GM12872 (cell line): ENCODE measurements around the gene BLTP3A.

Experiments used
- TF ChIP-seq, protein P1 (sequence below): IDR thresholded peaks from 3 replicates; pipeline ENCODE4 v1.5.1; 2011; ENCODE audit warnings: low read depth, mild to moderate bottlenecking, low read length, moderate library complexity; ENCODE audit not compliant: insufficient read depth

Gene BLTP3A, protein sequence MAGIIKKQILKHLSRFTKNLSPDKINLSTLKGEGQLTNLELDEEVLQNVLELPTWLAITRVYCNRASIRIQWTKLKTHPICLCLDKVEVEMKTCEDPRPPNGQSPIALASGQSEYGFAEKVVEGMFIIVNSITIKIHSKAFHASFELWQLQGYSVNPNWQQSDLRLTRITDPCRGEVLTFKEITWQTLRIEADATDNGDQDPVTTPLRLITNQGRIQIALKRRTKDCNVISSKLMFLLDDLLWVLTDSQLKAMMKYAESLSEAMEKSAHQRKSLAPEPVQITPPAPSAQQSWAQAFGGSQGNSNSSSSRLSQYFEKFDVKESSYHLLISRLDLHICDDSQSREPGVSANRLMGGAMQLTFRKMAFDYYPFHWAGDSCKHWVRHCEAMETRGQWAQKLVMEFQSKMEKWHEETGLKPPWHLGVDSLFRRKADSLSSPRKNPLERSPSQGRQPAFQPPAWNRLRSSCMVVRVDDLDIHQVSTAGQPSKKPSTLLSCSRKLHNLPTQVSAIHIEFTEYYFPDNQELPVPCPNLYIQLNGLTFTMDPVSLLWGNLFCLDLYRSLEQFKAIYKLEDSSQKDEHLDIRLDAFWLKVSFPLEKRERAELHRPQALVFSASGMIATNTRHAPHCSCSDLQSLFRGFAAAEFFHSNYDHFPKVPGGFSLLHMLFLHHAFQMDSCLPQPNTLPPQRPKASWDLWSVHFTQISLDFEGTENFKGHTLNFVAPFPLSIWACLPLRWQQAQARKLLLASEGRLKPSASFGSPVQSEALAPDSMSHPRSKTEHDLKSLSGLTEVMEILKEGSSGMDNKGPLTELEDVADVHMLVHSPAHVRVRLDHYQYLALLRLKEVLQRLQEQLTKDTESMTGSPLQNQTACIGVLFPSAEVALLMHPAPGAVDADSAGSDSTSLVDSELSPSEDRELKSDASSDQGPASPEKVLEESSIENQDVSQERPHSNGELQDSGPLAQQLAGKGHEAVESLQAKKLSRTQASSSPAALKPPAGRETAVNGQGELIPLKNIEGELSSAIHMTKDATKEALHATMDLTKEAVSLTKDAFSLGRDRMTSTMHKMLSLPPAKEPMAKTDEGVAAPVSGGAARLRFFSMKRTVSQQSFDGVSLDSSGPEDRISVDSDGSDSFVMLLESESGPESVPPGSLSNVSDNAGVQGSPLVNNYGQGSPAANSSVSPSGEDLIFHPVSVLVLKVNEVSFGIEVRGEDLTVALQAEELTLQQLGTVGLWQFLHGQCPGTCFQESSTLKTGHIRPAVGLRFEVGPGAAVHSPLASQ (N-terminal part only)

DNA sequence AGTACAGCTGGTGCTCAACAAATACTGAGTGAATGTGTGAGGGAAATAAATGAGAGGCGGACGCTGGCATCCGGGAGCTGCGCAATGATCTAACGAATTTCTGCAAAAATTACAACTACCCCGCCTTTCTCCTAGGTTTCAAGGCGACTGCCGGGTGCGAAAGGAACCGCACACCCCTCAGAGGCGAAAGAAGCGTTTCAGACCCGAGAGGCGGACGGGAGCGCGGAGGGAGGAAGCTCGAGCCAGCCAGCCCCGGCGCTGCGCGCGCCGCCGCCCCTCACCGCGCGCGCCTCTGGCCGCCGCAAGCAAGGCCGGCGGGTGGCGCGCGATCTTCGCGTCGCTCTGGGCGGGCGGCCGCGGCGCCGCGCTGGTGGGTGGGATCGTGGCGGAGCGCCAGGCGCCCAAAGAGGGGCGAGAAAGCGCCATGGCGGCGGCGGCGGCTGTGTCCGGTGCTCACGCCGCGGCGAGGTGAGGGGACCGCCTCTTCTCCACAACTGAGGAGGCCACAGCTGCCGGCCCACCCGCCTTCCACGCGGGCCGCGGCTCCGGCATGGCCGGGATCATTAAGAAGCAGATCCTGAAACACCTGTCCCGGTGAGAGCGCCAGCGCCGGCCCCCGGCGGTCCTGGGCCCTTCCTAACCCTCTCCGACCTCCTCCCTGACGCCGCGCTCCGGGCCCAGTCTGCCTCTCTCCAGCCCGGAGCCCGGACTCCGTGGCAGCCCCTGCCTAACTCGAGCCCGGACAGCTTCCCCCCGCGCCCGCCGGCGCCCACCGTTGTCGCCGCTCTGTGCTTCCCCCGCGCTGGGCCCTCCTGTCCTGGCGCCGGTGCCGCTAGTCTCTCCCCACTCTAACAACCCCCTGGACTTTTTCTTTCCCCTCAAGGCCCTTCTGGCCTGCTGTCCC is at the start of gene BLTP3A:
BLTP3A (plus strand) TSS at position 383 of the 904 bp plus-strand sequence; CDS start at position 551, 168 bp downstream.
- TF ChIP-seq, protein P1, sequence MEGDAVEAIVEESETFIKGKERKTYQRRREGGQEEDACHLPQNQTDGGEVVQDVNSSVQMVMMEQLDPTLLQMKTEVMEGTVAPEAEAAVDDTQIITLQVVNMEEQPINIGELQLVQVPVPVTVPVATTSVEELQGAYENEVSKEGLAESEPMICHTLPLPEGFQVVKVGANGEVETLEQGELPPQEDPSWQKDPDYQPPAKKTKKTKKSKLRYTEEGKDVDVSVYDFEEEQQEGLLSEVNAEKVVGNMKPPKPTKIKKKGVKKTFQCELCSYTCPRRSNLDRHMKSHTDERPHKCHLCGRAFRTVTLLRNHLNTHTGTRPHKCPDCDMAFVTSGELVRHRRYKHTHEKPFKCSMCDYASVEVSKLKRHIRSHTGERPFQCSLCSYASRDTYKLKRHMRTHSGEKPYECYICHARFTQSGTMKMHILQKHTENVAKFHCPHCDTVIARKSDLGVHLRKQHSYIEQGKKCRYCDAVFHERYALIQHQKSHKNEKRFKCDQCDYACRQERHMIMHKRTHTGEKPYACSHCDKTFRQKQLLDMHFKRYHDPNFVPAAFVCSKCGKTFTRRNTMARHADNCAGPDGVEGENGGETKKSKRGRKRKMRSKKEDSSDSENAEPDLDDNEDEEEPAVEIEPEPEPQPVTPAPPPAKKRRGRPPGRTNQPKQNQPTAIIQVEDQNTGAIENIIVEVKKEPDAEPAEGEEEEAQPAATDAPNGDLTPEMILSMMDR: no peak

DNA sequence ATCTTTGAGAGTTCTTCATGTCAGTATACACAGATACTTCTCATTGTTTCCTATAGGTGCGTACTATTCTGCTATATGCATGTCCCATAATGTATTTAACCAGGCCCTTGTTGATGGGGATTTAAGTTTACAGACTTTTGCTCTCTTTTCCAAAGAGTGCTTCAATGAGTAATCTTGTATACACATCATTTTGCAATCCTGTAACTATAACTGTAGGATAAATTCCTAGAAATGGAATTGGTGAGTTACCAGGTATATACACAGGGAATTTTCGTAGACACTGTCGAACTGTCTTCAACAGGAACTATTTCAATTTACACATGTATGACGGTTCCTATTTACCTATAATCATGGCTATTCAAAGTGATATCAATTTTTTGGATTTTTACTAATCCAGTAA is 49.8 kb upstream of the BLTP3A start:
- TF ChIP-seq, protein P1: no peak

DNA sequence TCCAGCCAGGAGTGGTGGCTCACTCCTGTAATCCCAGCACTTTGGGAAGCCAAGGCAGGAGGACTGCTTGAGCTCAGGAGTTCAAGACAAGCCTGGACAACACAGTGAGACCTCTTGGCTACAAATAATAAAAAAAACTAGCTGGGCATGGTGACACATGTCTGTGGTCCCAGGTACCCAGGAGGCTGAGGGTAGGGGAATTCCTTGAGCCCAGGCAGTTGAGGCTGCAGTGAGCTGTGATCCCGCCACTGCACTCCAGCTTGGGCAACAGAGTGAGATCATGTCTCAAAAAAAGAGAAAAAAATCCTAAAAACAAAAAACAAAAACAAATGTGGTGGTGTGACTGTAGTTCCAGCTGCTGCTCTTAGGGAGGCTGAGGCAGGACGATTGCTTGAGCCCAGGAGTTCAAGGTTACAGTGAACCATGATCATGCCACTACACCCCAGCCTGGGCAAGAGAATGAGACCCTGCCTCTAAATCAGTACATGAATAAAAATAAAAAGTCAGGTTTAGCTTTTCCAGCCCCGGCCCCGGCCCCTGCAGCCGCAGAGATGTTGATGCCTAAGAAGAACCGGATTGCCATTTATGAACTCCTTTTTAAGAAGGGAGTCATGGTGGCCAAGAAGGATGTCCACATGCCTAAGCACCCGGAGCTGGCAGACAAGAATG is 48.1 kb upstream of the BLTP3A start:
- TF ChIP-seq, protein P1: no peak

DNA sequence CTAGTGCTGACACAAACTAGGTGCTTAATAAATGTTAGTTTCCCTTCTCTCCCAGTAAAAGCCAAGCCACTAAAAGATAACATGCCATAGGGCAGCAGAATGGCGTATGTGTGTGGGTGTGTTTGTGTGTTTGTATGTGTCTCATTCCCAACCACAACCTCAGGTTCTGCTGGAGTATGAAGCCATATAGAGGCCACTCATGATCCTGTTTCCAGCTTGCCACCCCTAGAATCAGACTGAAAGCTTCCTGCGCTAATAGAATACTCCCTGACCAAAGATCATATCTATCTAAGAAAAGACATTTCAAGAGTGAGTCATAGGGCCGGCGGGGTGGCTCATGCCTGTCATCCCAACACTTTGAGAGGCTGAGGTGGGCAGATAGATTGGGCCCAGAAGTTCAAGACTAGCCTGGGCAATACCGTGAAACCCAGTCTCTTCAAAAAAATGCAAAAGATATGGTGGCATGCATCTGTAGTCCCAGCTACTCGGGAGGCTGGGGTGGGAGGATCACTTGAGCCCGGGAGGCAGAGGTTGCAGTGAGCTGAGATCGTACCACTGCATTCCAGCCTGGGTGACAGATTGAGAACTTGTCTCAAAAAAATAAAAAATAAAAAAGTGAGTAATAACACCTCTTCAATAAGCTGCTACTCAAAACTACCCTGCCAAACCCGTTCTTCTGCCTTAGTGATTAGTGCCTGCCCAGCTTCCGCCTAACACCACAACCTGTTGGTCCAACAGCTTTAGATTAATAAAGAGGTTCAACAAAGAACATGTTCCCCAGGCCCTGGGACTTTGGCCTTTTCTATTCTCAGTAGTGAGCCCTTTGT is 46.4 kb upstream of the BLTP3A start:
- TF ChIP-seq, protein P1: no peak

DNA sequence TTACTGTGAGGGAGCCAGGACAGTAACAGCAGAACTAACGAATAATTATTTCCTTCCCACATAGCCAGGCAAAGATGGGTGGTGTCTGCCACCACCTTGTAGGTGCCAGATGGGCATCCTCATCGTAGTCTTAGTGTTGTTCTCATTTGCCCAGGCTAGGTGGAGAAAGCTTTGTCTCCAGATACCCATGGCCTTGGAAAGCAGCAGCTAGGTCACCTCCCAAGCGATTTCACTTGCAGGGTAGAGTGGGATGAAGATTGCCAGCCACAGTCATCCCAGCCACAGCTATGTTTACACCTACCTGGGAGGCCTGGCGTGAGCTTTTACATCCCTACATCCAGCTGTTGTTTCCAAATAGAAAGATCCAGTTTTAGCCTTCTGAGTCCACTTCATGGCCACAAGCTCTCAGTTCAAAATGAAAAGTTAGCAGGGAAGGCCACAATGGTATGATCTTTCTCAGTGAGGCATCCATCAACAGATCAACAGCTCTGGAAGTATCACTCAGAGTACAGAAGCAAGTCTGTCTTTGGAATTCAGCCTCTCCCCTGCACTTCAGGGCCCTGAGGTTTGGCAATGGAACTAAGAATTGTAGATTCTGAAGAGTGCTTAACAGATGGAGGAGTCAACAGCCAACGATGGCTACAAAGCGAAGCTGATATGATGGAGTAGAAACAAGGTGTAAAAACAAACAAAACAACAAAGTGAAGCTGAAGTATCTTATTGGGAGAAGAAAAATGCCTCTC is 45.6 kb upstream of the BLTP3A start:
- TF ChIP-seq, protein P1: no peak
